HepG2 (cell line): ENCODE results near the gene NRK. TPM values are rescaled to one million over a fixed set of nuclear protein-coding genes. Genes with fewer than 3 reads are reported as not detected.
A peak's percentile ranks its signal among the peaks of the same experiment; 100 is the strongest.

Source experiments
- ATAC-seq: fragments of 200-7000 bp; cut with Tn5 transposase; 3 replicates; pipeline ENCODE4 v1.9.1; 2020; ENCODE audit warnings: mild to moderate bottlenecking, moderate library complexity
- Bru-seq: library from RNA; stranded (reverse); fragments of 400-500 nt; gene quantifications from one replicate; lab custom pipeline; 2021; lab: Mats Ljungman, UMichigan
- BruChase-seq, 2 experiments: library from RNA; stranded (reverse); fragments of 400-500 nt; gene quantifications; one replicate each; lab custom pipeline; 2021; lab: Mats Ljungman, UMichigan
- BruUV-seq: library from RNA; stranded (reverse); fragments of 400-500 nt; replicated peaks from 2 replicates; lab custom pipeline; 2021; lab: Mats Ljungman, UMichigan
- CTCF ChIA-PET: fragments of 300-600 bp; formaldehyde crosslinking; extraction: SDS; loops from one replicate; lab custom pipeline; 2021; ENCODE audit warnings: low total read pairs, inconsistent platforms, low intra/inter-chr PET ratio; lab: Yijun Ruan, JAX
- POLR2A ChIA-PET: fragments of 350-600 bp; sonication (Branson Sonifier 250); formaldehyde crosslinking; loops from one replicate; lab custom pipeline; 2020; ENCODE audit warnings: antibody characterized with exemption, inconsistent platforms; lab: Yijun Ruan, JAX
- DNase-seq: peaks from one replicate; pipeline ENCODE4 v3.0.0-alpha.2; 2015; ENCODE audit warnings: low spot score
- FAIRE-seq: peaks from 3 replicates; lab custom pipeline; 2011; peaks lifted over from hg19 to GRCh38; lab: Jason Lieb, UNC
- H2AFZ ChIP-seq: one replicate; pipeline ENCODE4 v1.6.1; 2011; ENCODE audit warnings: low read length, inconsistent platforms
- H3K27ac ChIP-seq: fragments of 300-600 bp; 3 replicates; pipeline ENCODE4 v1.8.0; 2011; ENCODE audit warnings: mixed run types, mild to moderate bottlenecking, mixed read lengths, low read length, inconsistent platforms; ENCODE audit not compliant: insufficient read depth; ENCODE audit errors: extremely low read length
- H3K27me3 ChIP-seq, 2 experiments: fragments of 200-600 bp in 1 of 2; 2 replicates in 1 of 2; 3 replicates in 1 of 2; pipeline versions ENCODE4 v1.6.0 to v1.8.0; 2011; ENCODE audit warnings: low read length in 2 of 2, mild to moderate bottlenecking in 2 of 2, moderate library complexity in 2 of 2, inconsistent platforms in 1 of 2; ENCODE audit not compliant: insufficient read depth in 2 of 2, control insufficient read depth in 1 of 2
- H3K36me3 ChIP-seq, 2 experiments: fragments of 200-600 bp in 1 of 2; replicated peaks in 1 of 2; 2 replicates in 1 of 2; 3 replicates in 1 of 2; pipeline versions ENCODE4 v1.5.1 to v1.8.0; 2011; ENCODE audit warnings: low read length in 2 of 2, inconsistent platforms in 1 of 2; ENCODE audit not compliant: insufficient read depth in 2 of 2, control insufficient read depth in 1 of 2
- H3K4me1 ChIP-seq: 2 replicates; pipeline ENCODE4 v1.5.1; 2012; ENCODE audit warnings: low read length, inconsistent platforms; ENCODE audit not compliant: insufficient read depth
- H3K4me2 ChIP-seq: 2 replicates; pipeline ENCODE4 v1.6.0; 2011; ENCODE audit warnings: low read depth, low read length, inconsistent platforms
- H3K4me3 ChIP-seq, 3 experiments: fragments of 200-600 bp in 1 of 3; sonication (generic), shearing (Covaris generic) in 1 of 3; replicated peaks in 1 of 3; 2 replicates each; pipeline ENCODE4 v1.5.1; 2011 to 2016; ENCODE audit warnings: low read length in 3 of 3, inconsistent platforms in 2 of 3, low read depth in 2 of 3, mild to moderate bottlenecking in 2 of 3, control low read depth in 1 of 3, mixed read lengths in 1 of 3; ENCODE audit not compliant: insufficient read depth in 1 of 3
- H3K79me2 ChIP-seq: one replicate; pipeline ENCODE4 v1.6.1; 2011; ENCODE audit warnings: low read length, inconsistent platforms; ENCODE audit not compliant: insufficient read depth
- H3K9ac ChIP-seq: 2 replicates; pipeline ENCODE4 v1.6.0; 2011; ENCODE audit warnings: mild to moderate bottlenecking, low read depth, low read length, inconsistent platforms; ENCODE audit not compliant: insufficient read depth
- H3K9me3 ChIP-seq: 2 replicates; pipeline ENCODE4 v1.5.1; 2012; ENCODE audit warnings: mild to moderate bottlenecking, low read length
- H4K20me1 ChIP-seq: 2 replicates; pipeline ENCODE4 v1.6.0; 2011; ENCODE audit warnings: inconsistent platforms, mild to moderate bottlenecking, low read length, moderate library complexity; ENCODE audit not compliant: insufficient read depth
- AKAP8 ChIP-seq: sonication (generic); formaldehyde crosslinking; IDR thresholded peaks from 2 replicates; pipeline ENCODE4 v1.5.1; 2020; ENCODE audit warnings: mild to moderate bottlenecking, missing genetic modification reagents
- GPN1 ChIP-seq: sonication (generic); formaldehyde crosslinking; IDR thresholded peaks from 2 replicates; pipeline ENCODE4 v1.5.1; 2020; ENCODE audit warnings: missing genetic modification reagents, borderline replicate concordance
- HINFP ChIP-seq: sonication (generic); formaldehyde crosslinking; IDR thresholded peaks from 2 replicates; pipeline ENCODE4 v1.4.0; 2020; ENCODE audit warnings: low read depth, mild to moderate bottlenecking, missing genetic modification reagents
- HOXA5 ChIP-seq: sonication (generic); formaldehyde crosslinking; IDR thresholded peaks from 2 replicates; pipeline ENCODE4 v1.4.0; 2020; ENCODE audit warnings: missing genetic modification reagents
- NBN ChIP-seq: fragments of 450-650 bp; conservative IDR thresholded peaks from 2 replicates; pipeline ENCODE4 v1.6.1; 2017
- NR2F6 ChIP-seq, 2 experiments: IDR thresholded peaks; 2 replicates each; pipeline ENCODE4 v1.6.1; 2016; ENCODE audit warnings: antibody characterized with exemption in 1 of 2, mild to moderate bottlenecking in 1 of 2
- PHF8 ChIP-seq: sonication (generic); formaldehyde crosslinking; IDR thresholded peaks from 2 replicates; pipeline ENCODE4 v1.5.0; 2020; ENCODE audit warnings: missing genetic modification reagents
- PRPF4 ChIP-seq: fragments of 200-400 bp; formaldehyde crosslinking; IDR thresholded peaks from 2 replicates; pipeline ENCODE4 v1.6.1; 2016; ENCODE audit warnings: low read length, low read depth; ENCODE audit not compliant: poor library complexity, severe bottlenecking
- RBM22 ChIP-seq: fragments of 200-400 bp; formaldehyde crosslinking; optimal IDR thresholded peaks from 2 replicates; pipeline ENCODE3; 2017; ENCODE audit warnings: mild to moderate bottlenecking, low read length, moderate library complexity
- SP2 ChIP-seq: sonication (generic); formaldehyde crosslinking; IDR thresholded peaks from 2 replicates; pipeline ENCODE4 v1.5.1; 2020; ENCODE audit warnings: mild to moderate bottlenecking, missing genetic modification reagents
- YEATS2 ChIP-seq: sonication (generic); formaldehyde crosslinking; IDR thresholded peaks from 2 replicates; pipeline ENCODE4 v1.4.0; 2020; ENCODE audit warnings: missing genetic modification reagents, borderline replicate concordance
- ZNF280D ChIP-seq: sonication (generic); formaldehyde crosslinking; IDR thresholded peaks from 2 replicates; pipeline ENCODE4 v1.5.1; 2020; ENCODE audit warnings: mild to moderate bottlenecking, missing genetic modification reagents
- ZNF335 ChIP-seq: sonication (generic); formaldehyde crosslinking; IDR thresholded peaks from 2 replicates; pipeline ENCODE4 v1.4.0; 2020; ENCODE audit warnings: missing genetic modification reagents
- ZNF790 ChIP-seq: sonication (generic); formaldehyde crosslinking; IDR thresholded peaks from 2 replicates; pipeline ENCODE4 v1.8.0; 2022; ENCODE audit warnings: missing genetic modification reagents, mild to moderate bottlenecking, borderline replicate concordance
- WGBS: methylation state at CpG from one replicate; pipeline ENCODE4 v1.1.6; 2017; ENCODE audit warnings: low lambda C conversion rate; 5-methylcytosine and 5-hydroxymethylcytosine counted together
- in situ Hi-C: cut with HindIII; loops from 2 replicates; pipeline ENCODE4 v1.10.0; 2017; ENCODE audit warnings: low pct_unique_long_range_greater_than_20kb; ENCODE audit not compliant: extremely low pct_ligation_motif_present
- intact Hi-C: fragments of 100-400 bp; cut with micrococcal nuclease; formaldehyde crosslinking; loops from one replicate; pipeline ENCODE4 v1.10.0; 2022; ENCODE audit not compliant: unreplicated experiment
- long read RNA-seq, 2 experiments: library from RNA in 1 of 2; library from polyadenylated mRNA in 1 of 2; stranded (forward) in 1 of 2; unstranded in 1 of 2; transcript quantifications; one replicate each; pipeline ENCODE4 v2.0.0, GENCODE V29; 2019 to 2022
- polyA minus RNA-seq, 3 experiments: library from RNA; depleted of rRNA, polyadenylated mRNA; stranded (reverse); fragments of >200 nt; gene quantifications; 2 replicates each; pipeline ENCODE4 v1.2.3, GENCODE V29; 2011; ENCODE audit warnings: low replicate concordance in 1 of 3
- polyA plus RNA-seq, 8 experiments: library from polyadenylated mRNA; depleted of rRNA in 3 of 8; stranded (reverse) in 7 of 8; unstranded in 1 of 8; fragments of >200 nt; fragmentation: Illumina TruSeq in 4 of 8; extraction: Trizol in 4 of 8; gene quantifications; 2 replicates each; pipeline versions ENCODE4 v1.2.1 to v1.2.3, GENCODE V29; 2011 to 2016; ENCODE audit warnings: low read depth in 4 of 8, missing spikeins in 1 of 8, mixed read lengths in 1 of 8; ENCODE audit not compliant: insufficient read depth in 1 of 8
- total RNA-seq, 5 experiments: library from RNA; depleted of rRNA; stranded (reverse); fragments of >200 nt; fragmentation: Illumina TruSeq; extraction: Trizol; gene quantifications; 2 replicates each; pipeline ENCODE4 v1.2.3, GENCODE V29; 2016; ENCODE audit warnings: low read depth in 1 of 5

The NRK gene
- total RNA-seq (2016; rRNA removed; fragmentation: Illumina TruSeq; extraction: Trizol) (not detected in 2 replicates), polyA plus RNA-seq (2011; rRNA removed) (not detected in 2 replicates), polyA minus RNA-seq (2011; rRNA and poly(A)+ RNA removed; ENCODE audit: low replicate concordance) (not detected in 2 replicates), Bru-seq, nascent RNA (not detected), BruChase-seq, experiment 1, labeled RNA remaining after a 6-hour chase (not detected), BruChase-seq, experiment 2, labeled RNA remaining after a 2-hour chase (percentile 0 among the genes with signal in this experiment)
- not detected in 2 replicates for total RNA-seq (2016; cell fraction: cytosol; rRNA removed; fragmentation: Illumina TruSeq; extraction: Trizol; ENCODE audit: low read depth)
- not detected in 2 replicates for total RNA-seq (2016; cell fraction: insoluble cytoplasmic fraction; rRNA removed; fragmentation: Illumina TruSeq; extraction: Trizol)
- not detected in 2 replicates for total RNA-seq (2016; cell fraction: membrane; rRNA removed; fragmentation: Illumina TruSeq; extraction: Trizol)
- not detected in 2 replicates for total RNA-seq (2016; cell fraction: nucleus; rRNA removed; fragmentation: Illumina TruSeq; extraction: Trizol)
- not detected in 2 replicates for polyA plus RNA-seq (2011; cell fraction: cytosol; rRNA removed)
- not detected in 2 replicates for polyA plus RNA-seq (2011; cell fraction: nucleus; rRNA removed)
- polyA plus RNA-seq (2012), result not detected in 2 replicates
- not detected in 2 replicates for polyA plus RNA-seq (2016; cell fraction: cytosol; fragmentation: Illumina TruSeq; extraction: Trizol; ENCODE audit: low read depth)
- polyA plus RNA-seq (2016; cell fraction: insoluble cytoplasmic fraction; fragmentation: Illumina TruSeq; extraction: Trizol; ENCODE audit: low read depth), result not detected in 2 replicates
- not detected in 2 replicates for polyA plus RNA-seq (2016; cell fraction: membrane; fragmentation: Illumina TruSeq; extraction: Trizol; ENCODE audit: low read depth)
- polyA plus RNA-seq (2016; cell fraction: nucleus; fragmentation: Illumina TruSeq; extraction: Trizol; ENCODE audit: insufficient read depth, low read depth), result not detected in 2 replicates
- not detected in 2 replicates for polyA minus RNA-seq (2011; cell fraction: cytosol; rRNA and poly(A)+ RNA removed)
- not detected in 2 replicates for polyA minus RNA-seq (2011; cell fraction: nucleus; rRNA and poly(A)+ RNA removed)
- long read RNA-seq, experiment 1, result 0 reads
- long read RNA-seq, experiment 2, result 0 reads

GRCh38 chrX:105822138-105823091 is at the start of gene NRK:
NRK (plus strand) TSS chrX:105822539; CDS start chrX:105822846, 307 bp downstream.
- Histone ChIP-seq H3K4me1 (no peaks in the 10 kb centered on the region), H3K9ac (no peak within 1 kb of the TSS), H3K27ac (no peak within 1 kb of the TSS), H4K20me1 (no peaks in the 10 kb centered on the region), H2AFZ (no peak within 1 kb of the TSS), H3K9me3 (no peaks in the 10 kb centered on the region), H3K36me3 (no peaks in the 10 kb centered on the region), H3K27me3 (peaks cover 0 to 4% of the 10 kb centered on the region in 2 experiments; a peak in 1 of 5 replicates), H3K79me2 (no peaks in the 10 kb centered on the region), H3K4me3 (no peak within 1 kb of the TSS), H3K4me2 (no peak within 1 kb of the TSS)
- BruUV-seq, result no TSS peak
- no peak for ATAC-seq
- intact Hi-C loops (no loop called here), in situ Hi-C loops (no loop called here)
- FAIRE-seq, result no peak
- DNase-seq, result no peak
- CTCF ChIA-PET, result no interaction called here
- no peak for TF ChIP-seq PHF8
- no peak for TF ChIP-seq ZNF280D (CRISPR knock-in tag)
- no peak for TF ChIP-seq ZNF335 (CRISPR knock-in tag)
- TF ChIP-seq AKAP8 (CRISPR knock-in tag), result no peak
- no peak for TF ChIP-seq ZNF790 (CRISPR knock-in tag)
- no peak for TF ChIP-seq SP2 (CRISPR knock-in tag)
- no peak for TF ChIP-seq PRPF4
- TF ChIP-seq NBN, result no peak
- no peak for TF ChIP-seq NR2F6 (IDR thresholded peaks at IDR 0.05)
- TF ChIP-seq NR2F6 (CRISPR knock-in tag; IDR thresholded peaks at IDR 0.05), result no peak
- no peak for TF ChIP-seq RBM22
- no peak for TF ChIP-seq YEATS2 (CRISPR knock-in tag)
- TF ChIP-seq HINFP (CRISPR knock-in tag), result no peak
- TF ChIP-seq HOXA5 (CRISPR knock-in tag), result no peak
- TF ChIP-seq GPN1 (CRISPR knock-in tag), result no peak
- 73% methylated on average over 35 of the region's 76 CpGs for WGBS
- POLR2A ChIA-PET, result no interaction called here
